Subcutaneous abdominal adipose tissue (tissue), 5 donors: ENCODE data around the gene SAMSN1.

ENCODE experiments used
- H3K27ac ChIP-seq: one replicate; pipeline ENCODE4 v1.7.0; 2013; ENCODE audit warnings: low read depth, mild to moderate bottlenecking, inconsistent platforms, low read length, moderate library complexity
- H3K27me3 ChIP-seq, 5 donors: one replicate each; pipeline ENCODE4 v1.7.0; 2013; ENCODE audit warnings: low read length in 5 of 5, inconsistent platforms in 1 of 5; ENCODE audit not compliant: control insufficient read depth in 5 of 5, insufficient read depth in 4 of 5
- H3K36me3 ChIP-seq, 5 donors: one replicate each; pipeline ENCODE4 v1.7.0; 2013; ENCODE audit warnings: low read length in 5 of 5; ENCODE audit not compliant: control insufficient read depth in 5 of 5, insufficient read depth in 5 of 5
- H3K4me1 ChIP-seq, 5 donors: one replicate each; pipeline ENCODE4 v1.7.0; 2013; ENCODE audit warnings: low read length in 5 of 5, mild to moderate bottlenecking in 3 of 5, moderate library complexity in 1 of 5; ENCODE audit not compliant: control insufficient read depth in 5 of 5, insufficient read depth in 5 of 5
- H3K4me3 ChIP-seq, 5 donors: one replicate each; pipeline ENCODE4 v1.7.0; 2013; ENCODE audit warnings: low read length in 5 of 5, low read depth in 1 of 5
- H3K9ac ChIP-seq, 5 donors: one replicate each; pipeline ENCODE4 v1.7.0; 2013; ENCODE audit warnings: low read length in 5 of 5, mild to moderate bottlenecking in 4 of 5, moderate library complexity in 3 of 5
- H3K9me3 ChIP-seq, 5 donors: one replicate each; pipeline ENCODE4 v1.7.0; 2013; ENCODE audit warnings: low read length in 5 of 5; ENCODE audit not compliant: control insufficient read depth in 5 of 5
- donor health status: healthy.
- donor health status: healthy.
- donor health status: healthy.
- donor health status: healthy.
- donor health status: healthy.

SAMSN1 gene

DNA sequence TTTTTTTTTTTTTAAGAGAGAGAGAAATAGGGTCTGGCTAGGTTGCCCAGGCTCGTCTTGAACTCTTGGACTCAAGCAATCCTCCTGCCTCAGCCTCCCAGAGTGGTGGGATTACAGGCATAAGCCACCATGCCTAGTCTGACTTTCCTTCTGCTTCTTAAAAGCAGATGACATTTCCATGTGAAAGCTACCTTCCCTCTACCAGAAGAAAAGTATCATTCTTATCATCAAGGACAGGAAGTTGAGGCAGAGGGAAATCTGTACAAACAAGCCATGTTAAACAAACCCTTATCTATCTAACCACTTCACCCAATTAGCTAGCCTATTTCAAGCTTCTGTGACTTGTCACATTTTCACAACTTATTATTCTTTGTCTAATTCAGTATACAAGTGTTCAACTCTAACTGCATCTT is 54.8 kb downstream of the SAMSN1 start:
- Histone ChIP-seq H3K9me3 (no peaks in the 10 kb centered on the region), H3K36me3 (peaks cover 0 to 3% (median 0%) of the 10 kb centered on the region in 5 donors), H3K4me3 (no peak overlapping the region), H3K4me1 (no peaks in the 10 kb centered on the region), H3K27ac (no peak overlapping the region), H3K9ac (no peak overlapping the region), H3K27me3 (no peaks in the 10 kb centered on the region)

DNA sequence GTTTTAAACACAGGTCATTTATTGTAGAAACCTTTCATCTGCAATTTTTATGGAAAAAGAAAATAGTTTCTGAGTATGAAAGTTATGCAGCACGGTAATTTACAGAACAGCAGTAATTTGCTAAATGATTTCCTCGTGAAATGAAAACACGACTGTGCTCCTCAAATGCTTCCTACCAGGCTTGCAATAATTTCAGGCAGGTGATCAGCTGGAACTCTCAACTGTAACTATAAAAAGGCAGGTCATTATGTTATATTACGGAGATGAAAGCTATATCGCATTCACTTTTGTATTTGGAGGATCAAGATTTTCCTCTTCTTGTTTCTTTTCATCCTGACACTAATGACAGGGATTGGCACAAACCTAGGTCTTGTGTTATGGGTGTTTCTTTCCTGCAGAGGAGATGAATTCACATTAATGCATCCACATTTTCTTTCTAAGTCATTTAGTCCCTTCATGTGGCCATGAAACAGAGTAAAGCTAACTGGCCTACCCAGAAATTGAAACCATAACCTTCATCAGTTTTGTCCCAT is 57.4 kb downstream of the SAMSN1 start:
- Histone ChIP-seq H3K9me3 (no peaks in the 10 kb centered on the region), H3K4me1 (no peaks in the 10 kb centered on the region), H3K27ac (no peak overlapping the region), H3K36me3 (peaks cover 0 to 3% (median 0%) of the 10 kb centered on the region in 5 donors), H3K9ac (no peak overlapping the region), H3K27me3 (no peaks in the 10 kb centered on the region), H3K4me3 (no peak overlapping the region)

DNA sequence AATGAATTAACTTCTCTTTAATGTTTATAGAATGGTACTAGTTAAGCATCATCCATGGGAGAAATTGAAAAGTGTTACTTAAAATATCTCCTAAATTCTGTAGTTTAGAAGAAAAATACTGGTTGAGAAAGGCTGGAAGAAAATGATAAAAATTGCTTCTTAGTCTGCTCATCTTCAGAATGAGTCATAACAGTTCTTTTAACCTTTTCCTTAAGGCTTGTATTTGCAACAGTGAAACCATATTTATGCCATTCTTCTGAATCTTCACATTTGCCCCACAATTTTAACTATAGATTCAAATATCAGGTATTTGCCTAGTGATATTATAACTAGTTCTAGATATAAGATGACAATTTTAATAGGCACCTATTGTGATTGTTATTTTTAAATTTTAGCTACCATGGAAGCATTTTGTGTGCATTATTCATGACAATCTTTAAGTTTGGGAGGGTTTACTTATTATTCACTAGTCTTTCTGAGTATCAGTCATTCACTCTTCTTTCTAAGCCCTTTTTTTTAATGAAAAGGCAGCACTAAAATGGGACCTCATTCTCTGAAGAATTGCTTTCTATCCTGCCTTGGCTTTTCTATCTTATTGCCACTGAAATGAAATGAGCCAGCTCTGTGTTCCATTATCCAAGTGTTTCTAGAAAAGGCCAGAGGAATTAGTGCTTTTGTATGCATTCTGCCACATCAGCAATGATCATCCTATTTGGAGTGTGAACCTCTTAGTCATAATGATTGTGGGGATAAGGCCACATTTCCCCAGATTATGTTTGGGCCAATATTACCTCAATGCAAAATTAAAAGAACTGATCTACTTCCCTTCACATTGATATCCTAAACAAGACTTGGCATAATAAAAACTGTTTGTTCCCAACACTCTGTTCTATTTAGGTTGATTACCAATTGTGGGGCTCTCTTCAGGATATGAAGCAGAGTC is 58.4 kb downstream of the SAMSN1 start:
- no peaks in the 10 kb centered on the region for H3K9me3 ChIP-seq
- no peaks in the 10 kb centered on the region for H3K27me3 ChIP-seq
- H3K27ac ChIP-seq, result no peak overlapping the region
- H3K4me1 ChIP-seq, result no peaks in the 10 kb centered on the region
- H3K36me3 ChIP-seq, result no peaks in the 10 kb centered on the region
- no peak overlapping the region for H3K9ac ChIP-seq
- H3K4me3 ChIP-seq, result no peak overlapping the region

DNA sequence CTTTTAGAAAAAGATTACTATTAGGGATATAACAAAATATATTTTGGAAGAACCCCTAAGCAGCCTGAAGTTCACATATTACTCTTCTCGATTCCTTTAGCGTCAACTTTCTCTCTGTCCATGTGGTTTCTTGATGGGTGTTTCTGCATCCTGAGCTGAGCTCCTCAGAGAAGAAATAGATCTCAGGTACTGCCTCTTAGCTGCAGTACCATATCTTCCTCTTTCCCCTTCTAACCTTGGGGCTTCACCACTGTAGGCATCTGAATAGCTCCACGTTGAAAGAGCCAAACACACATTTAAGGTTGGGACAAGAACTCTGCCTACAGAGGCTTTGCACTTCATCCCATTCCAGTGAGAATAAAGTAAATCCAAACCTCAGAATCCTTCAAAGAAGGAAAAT is 59.2 kb downstream of the SAMSN1 start:
- Histone ChIP-seq H3K27me3 (no peaks in the 10 kb centered on the region), H3K4me1 (no peaks in the 10 kb centered on the region), H3K36me3 (no peaks in the 10 kb centered on the region), H3K4me3 (no peak overlapping the region), H3K9ac (no peak overlapping the region), H3K27ac (no peak overlapping the region), H3K9me3 (no peaks in the 10 kb centered on the region)

DNA sequence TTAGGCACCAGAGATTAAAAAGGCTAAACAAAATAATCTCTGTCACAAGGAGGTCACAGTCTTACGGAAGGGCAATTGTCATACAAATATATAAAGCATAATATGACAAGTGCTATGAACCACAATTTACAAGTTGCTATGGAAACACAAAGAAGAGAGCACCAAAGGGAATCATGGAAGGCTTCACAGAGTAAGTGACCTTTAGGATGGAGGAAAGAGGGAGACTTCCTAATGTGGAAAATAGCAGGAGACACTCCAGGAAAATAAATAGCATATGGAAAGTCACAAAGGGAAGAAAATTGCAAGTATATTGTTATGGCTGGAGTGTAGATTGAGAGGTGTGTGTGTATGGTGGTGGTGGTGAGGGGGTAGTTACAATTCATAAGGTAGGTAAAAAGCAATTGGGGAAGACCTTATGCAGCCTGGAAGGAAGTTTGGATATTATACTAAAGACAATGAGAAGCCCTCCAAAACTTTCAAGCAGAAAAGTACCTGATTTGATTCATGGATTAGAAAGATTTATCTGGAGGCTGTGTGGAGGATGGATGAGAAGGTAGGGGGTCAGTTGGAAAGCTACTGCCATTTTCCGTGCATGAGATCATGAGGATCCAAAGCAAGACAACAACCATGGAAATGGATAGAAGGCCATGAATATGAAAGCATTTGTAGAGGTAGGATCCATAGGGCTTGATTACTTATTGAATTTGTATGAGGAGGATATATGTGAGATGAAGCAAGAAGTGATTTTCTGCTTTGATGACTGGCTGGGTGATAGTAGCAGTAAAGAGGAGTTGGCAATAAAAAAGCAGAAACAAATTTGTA is 61.7 kb downstream of the SAMSN1 start:
- no peak overlapping the region for H3K27ac ChIP-seq
- H3K4me3 ChIP-seq, result no peak overlapping the region
- H3K27me3 ChIP-seq, result no peaks in the 10 kb centered on the region
- H3K4me1 ChIP-seq, result peaks cover 0 to 13% (median 6%) of the 10 kb centered on the region in 5 donors
- no peaks in the 10 kb centered on the region for H3K36me3 ChIP-seq
- H3K9ac ChIP-seq, result no peak overlapping the region
- no peaks in the 10 kb centered on the region for H3K9me3 ChIP-seq

DNA sequence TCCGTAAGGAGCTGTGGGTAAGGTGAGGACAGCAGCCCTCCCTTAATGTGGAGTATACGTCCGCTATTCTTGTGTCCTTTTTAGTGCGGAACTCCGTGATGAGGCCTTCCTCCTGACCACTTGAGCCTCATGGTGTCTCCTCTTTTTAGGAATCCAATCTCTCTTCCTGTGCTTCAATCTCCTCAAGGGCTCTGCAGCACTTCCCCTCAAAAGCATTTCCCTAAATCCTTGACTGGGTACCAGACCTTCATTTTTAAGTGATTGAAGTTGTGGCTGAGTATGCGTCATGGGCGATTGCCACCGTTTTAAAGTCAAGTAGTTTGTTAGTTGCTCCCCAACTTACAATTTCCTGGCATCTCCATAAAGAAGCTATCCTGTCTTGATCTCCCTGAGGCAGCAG is 62.8 kb downstream of the SAMSN1 start:
- Histone ChIP-seq H3K4me1 (peaks cover 0 to 13% (median 6%) of the 10 kb centered on the region in 5 donors), H3K27ac (no peak overlapping the region), H3K9me3 (no peaks in the 10 kb centered on the region), H3K4me3 (no peak overlapping the region), H3K36me3 (no peaks in the 10 kb centered on the region), H3K27me3 (no peaks in the 10 kb centered on the region), H3K9ac (no peak overlapping the region)

DNA sequence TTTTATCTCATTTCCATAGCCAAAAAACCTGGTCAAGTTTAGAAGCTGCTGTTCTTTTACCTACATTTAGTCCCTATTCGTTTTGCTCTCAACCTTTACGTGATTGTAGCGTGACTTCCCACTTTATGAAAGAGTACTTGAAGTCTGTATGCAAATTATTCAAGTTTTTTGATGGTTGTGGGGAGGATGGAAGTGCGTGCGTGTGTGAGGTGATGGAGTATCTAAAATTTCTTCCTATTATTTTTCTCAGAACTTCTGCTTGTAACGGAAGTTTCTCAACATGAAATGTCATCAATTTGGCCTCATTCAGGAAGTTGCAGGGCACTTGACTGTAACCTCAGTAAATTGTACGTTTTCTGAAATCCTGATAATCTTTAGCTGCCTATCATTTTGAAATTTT is 64.0 kb downstream of the SAMSN1 start:
- Histone ChIP-seq H3K4me1 (peaks cover 0 to 13% (median 8%) of the 10 kb centered on the region in 5 donors), H3K27ac (no peak overlapping the region), H3K9me3 (no peaks in the 10 kb centered on the region)

DNA sequence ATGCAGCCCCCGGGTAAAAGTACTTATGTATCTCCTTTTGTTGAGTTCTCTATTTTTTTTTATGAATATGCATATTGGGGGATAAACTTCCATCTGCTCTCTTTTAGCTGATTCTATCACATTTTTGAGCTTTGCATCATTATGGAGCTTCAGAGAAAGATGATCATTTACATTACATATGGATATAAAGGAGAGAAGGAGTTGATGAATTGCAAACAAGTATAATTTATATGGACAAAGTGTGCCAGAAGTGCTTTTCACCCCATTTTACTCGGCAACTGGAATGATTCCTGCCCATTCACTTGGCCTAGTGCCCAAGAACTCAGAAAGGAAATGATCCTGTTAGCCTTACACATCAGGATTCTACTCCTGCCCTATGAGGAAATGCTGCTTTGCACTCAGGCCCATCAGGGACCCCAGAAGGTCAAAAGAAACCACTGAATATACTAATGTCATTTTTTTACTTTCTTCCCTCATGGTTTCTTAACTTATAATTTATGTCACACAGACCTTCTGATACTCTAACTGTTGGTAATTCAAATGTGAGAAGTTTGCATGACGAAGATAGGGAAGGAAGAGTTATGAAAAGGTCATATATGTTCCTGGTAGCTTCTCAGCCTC is 65.6 kb downstream of the SAMSN1 start:
- Histone ChIP-seq H3K27ac (no peak overlapping the region), H3K4me3 (no peak overlapping the region), H3K36me3 (no peaks in the 10 kb centered on the region)

More for the DNA sequence above, 64.0 kb downstream of the SAMSN1 start:
- no peaks in the 10 kb centered on the region for H3K27me3 ChIP-seq
- H3K9ac ChIP-seq, result no peak overlapping the region
- H3K4me3 ChIP-seq, result no peak overlapping the region
- H3K36me3 ChIP-seq, result no peaks in the 10 kb centered on the region

DNA sequence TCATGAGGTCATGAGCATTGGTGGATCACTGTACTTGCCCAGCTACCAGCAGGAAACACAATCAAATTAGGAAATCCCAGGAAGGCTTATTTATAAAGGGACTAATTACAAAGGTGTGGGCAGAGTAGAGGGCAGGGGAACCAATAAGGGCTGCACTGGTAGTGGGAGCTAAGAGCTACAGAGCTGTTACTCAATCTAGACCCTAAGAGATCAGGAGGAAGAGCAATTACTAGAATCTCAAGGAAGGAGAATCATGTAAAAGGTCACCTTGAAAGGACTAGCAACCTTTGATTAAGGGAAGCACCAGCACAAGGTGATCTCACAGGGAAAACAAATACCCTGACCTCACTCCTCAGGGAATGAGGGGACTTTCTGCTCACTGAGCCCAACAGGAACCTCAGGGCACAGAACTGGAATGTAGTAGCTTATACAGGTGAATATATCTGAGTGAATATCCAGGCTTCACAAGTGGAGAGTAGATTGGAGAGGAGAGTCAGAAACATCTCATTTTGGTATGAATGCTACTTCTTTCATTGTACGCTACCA is 66.8 kb downstream of the SAMSN1 start:
- Histone ChIP-seq H3K4me3 (no peak overlapping the region), H3K27ac (no peak overlapping the region), H3K9ac (no peak overlapping the region)

More for the DNA sequence above, 65.6 kb downstream of the SAMSN1 start:
- no peak overlapping the region for H3K9ac ChIP-seq
- no peaks in the 10 kb centered on the region for H3K9me3 ChIP-seq
- H3K4me1 ChIP-seq, result peaks cover 0 to 13% (median 8%) of the 10 kb centered on the region in 5 donors
- H3K27me3 ChIP-seq, result no peaks in the 10 kb centered on the region

More for the DNA sequence above, 66.8 kb downstream of the SAMSN1 start:
- Histone ChIP-seq H3K36me3 (no peaks in the 10 kb centered on the region), H3K27me3 (no peaks in the 10 kb centered on the region), H3K4me1 (peaks cover 0 to 13% (median 8%) of the 10 kb centered on the region in 5 donors), H3K9me3 (no peaks in the 10 kb centered on the region)
